Activated T-helper 1 cell treated with anti-CD3 and anti-CD28 coated beads, Interleukin-12 subunit alpha, Interleukin-12 subunit beta, Interleukin-2, Interleukin-4 antibody, amounts not matched to agents 30 ng/mL and 10 ng/mL and 1 ng/mL, durations not matched to agents 14 hours and 24 hours and 36 hours (primary cell): ENCODE data around the gene CHCHD5. TPM values are rescaled to one million over a fixed set of nuclear protein-coding genes. Genes with fewer than 3 reads are reported as not detected.
"Not testable (repeated sequence)": the region's sequence is repeated elsewhere in the genome, so short reads cannot be mapped to it uniquely, and the experiment has no call there.

Source experiments
- DNase-seq: peaks from one replicate; pipeline ENCODE4 v3.0.0; 2021; ENCODE audit warnings: low spot score
- H3K27ac Mint-ChIP-seq: one replicate; pipeline ENCODE4 v1.8.0; 2021; ENCODE audit warnings: mild to moderate bottlenecking, mixed read lengths
- H3K27me3 Mint-ChIP-seq: one replicate; pipeline ENCODE4 v1.8.0; 2022; ENCODE audit warnings: mild to moderate bottlenecking, moderate library complexity, mixed read lengths; ENCODE audit not compliant: insufficient read depth
- H3K36me3 Mint-ChIP-seq: one replicate; pipeline ENCODE4 v1.8.0; 2021; ENCODE audit warnings: low read depth, mixed read lengths
- H3K4me1 Mint-ChIP-seq: one replicate; pipeline ENCODE4 v1.8.0; 2021; ENCODE audit warnings: low read depth, mixed read lengths
- H3K4me3 Mint-ChIP-seq: one replicate; pipeline ENCODE4 v1.8.0; 2021; ENCODE audit warnings: mild to moderate bottlenecking, moderate library complexity, mixed read lengths
- H3K9me3 Mint-ChIP-seq: one replicate; pipeline ENCODE4 v1.8.0; 2021; ENCODE audit warnings: mixed read lengths
- intact Hi-C: fragments of 100-400 bp; cut with micrococcal nuclease; formaldehyde crosslinking; loops from one replicate; pipeline ENCODE4 v1.15.1; 2024
- total RNA-seq: library from RNA; stranded (reverse); gene quantifications from 2 replicates; pipeline ENCODE4 v1.2.3, GENCODE V29; 2022

The CHCHD5 gene
- total RNA-seq, 1 donor from 2014 or later: 31.3 TPM

GRCh38 chr2:112597537-112598322 is 13.3 kb downstream of the CHCHD5 start:
- peaks cover 6% of the 10 kb centered on the region for H3K36me3 Mint-ChIP-seq
- DNase-seq: no peak
- H3K4me3 Mint-ChIP-seq: no peak overlapping the region
- no peak overlapping the region for H3K27ac Mint-ChIP-seq
- no peaks in the 10 kb centered on the region for H3K27me3 Mint-ChIP-seq
- H3K9me3 Mint-ChIP-seq: no peaks in the 10 kb centered on the region
- intact Hi-C loops: no loop called here
- peaks cover 10% of the 10 kb centered on the region for H3K4me1 Mint-ChIP-seq

- Mint-ChIP-seq H3K9me3 (no peaks in the 10 kb centered on the region), H3K4me3 (no peak overlapping the region)
- intact Hi-C loops: loop anchor here (1.0 to 5.0 kb wide), 8 partner anchors 16 to 357 kb away; partner anchors contain the start of genes CHCHD5 and SLC20A1
Observed at GRCh38 chr2:112600634-112601033, 16.2 kb downstream of the CHCHD5 start.

GRCh38 chr2:112601754-112602153 is 17.3 kb downstream of the CHCHD5 start:
- no peak overlapping the region for H3K4me3 Mint-ChIP-seq
- intact Hi-C loops: loop anchor here (2.0 to 5.0 kb wide), 4 partner anchors 17 to 356 kb away; partner anchors contain the start of gene CHCHD5
- peaks cover 10% of the 10 kb centered on the region for H3K4me1 Mint-ChIP-seq
- no peaks in the 10 kb centered on the region for H3K27me3 Mint-ChIP-seq
- no peak for DNase-seq
- no peak overlapping the region for H3K27ac Mint-ChIP-seq
- no peaks in the 10 kb centered on the region for H3K9me3 Mint-ChIP-seq
- H3K36me3 Mint-ChIP-seq: no peaks in the 10 kb centered on the region

More at GRCh38 chr2:112600634-112601033, 16.2 kb downstream of the CHCHD5 start:
- Mint-ChIP-seq H3K27me3 (no peaks in the 10 kb centered on the region), H3K36me3 (no peaks in the 10 kb centered on the region), H3K4me1 (peaks cover 10% of the 10 kb centered on the region), H3K27ac (no peak overlapping the region)
- no peak for DNase-seq

GRCh38 chr2:112602917-112603316 is 18.5 kb downstream of the CHCHD5 start:
- H3K36me3 Mint-ChIP-seq: no peaks in the 10 kb centered on the region

GRCh38 chr2:112603731-112604130 is 19.3 kb downstream of the CHCHD5 start:
- Mint-ChIP-seq H3K4me3 (no peak overlapping the region), H3K27me3 (no peaks in the 10 kb centered on the region), H3K9me3 (no peaks in the 10 kb centered on the region), H3K36me3 (no peaks in the 10 kb centered on the region), H3K4me1 (peaks cover 10% of the 10 kb centered on the region), H3K27ac (no peak overlapping the region)
- DNase-seq: no peak
- intact Hi-C loops: loop anchor here (5.0 kb wide), 2 partner anchors 339 to 354 kb away; no protein-coding TSS in a partner anchor

More at GRCh38 chr2:112602917-112603316, 18.5 kb downstream of the CHCHD5 start:
- Mint-ChIP-seq H3K27ac (no peak overlapping the region), H3K4me1 (peaks cover 10% of the 10 kb centered on the region), H3K9me3 (no peaks in the 10 kb centered on the region), H3K27me3 (no peaks in the 10 kb centered on the region), H3K4me3 (no peak overlapping the region)
- intact Hi-C loops: loop anchor here (5.0 kb wide), 2 partner anchors 339 to 354 kb away; no protein-coding TSS in a partner anchor
- DNase-seq: no peak

- intact Hi-C loops: loop anchor here (5.0 kb wide), 2 partner anchors 337 to 352 kb away; no protein-coding TSS in a partner anchor
Observed at GRCh38 chr2:112604952-112605351, 20.5 kb downstream of the CHCHD5 start.

GRCh38 chr2:112605926-112606325 is 21.5 kb downstream of the CHCHD5 start:
- intact Hi-C loops: no loop called here
- Mint-ChIP-seq H3K36me3 (no peaks in the 10 kb centered on the region), H3K27ac (no peak overlapping the region), H3K27me3 (peaks cover 9% of the 10 kb centered on the region), H3K4me1 (no peaks in the 10 kb centered on the region), H3K4me3 (no peak overlapping the region), H3K9me3 (peaks cover 8% of the 10 kb centered on the region)
- no peak for DNase-seq

More at GRCh38 chr2:112604952-112605351, 20.5 kb downstream of the CHCHD5 start:
- peaks cover 6% of the 10 kb centered on the region for H3K9me3 Mint-ChIP-seq
- DNase-seq: no peak
- H3K36me3 Mint-ChIP-seq: no peaks in the 10 kb centered on the region
- H3K27ac Mint-ChIP-seq: no peak overlapping the region
- no peak overlapping the region for H3K4me3 Mint-ChIP-seq
- peaks cover 3% of the 10 kb centered on the region for H3K27me3 Mint-ChIP-seq
- peaks cover 7% of the 10 kb centered on the region for H3K4me1 Mint-ChIP-seq

- Mint-ChIP-seq H3K4me1 (no peaks in the 10 kb centered on the region), H3K9me3 (peaks cover 8% of the 10 kb centered on the region), H3K36me3 (no peaks in the 10 kb centered on the region), H3K4me3 (no peak overlapping the region), H3K27ac (no peak overlapping the region), H3K27me3 (peaks cover 15% of the 10 kb centered on the region)
- DNase-seq: no peak
- intact Hi-C loops: no loop called here
Observed at GRCh38 chr2:112606547-112606946, 22.1 kb downstream of the CHCHD5 start.

GRCh38 chr2:112607680-112608438 is 23.4 kb downstream of the CHCHD5 start:
- intact Hi-C loops: no loop called here
- Mint-ChIP-seq H3K9me3 (peaks cover 8% of the 10 kb centered on the region), H3K4me1 (no peaks in the 10 kb centered on the region), H3K27me3 (peaks cover 26% of the 10 kb centered on the region), H3K4me3 (no peak overlapping the region), H3K36me3 (no peaks in the 10 kb centered on the region), H3K27ac (no peak overlapping the region)
- no peak for DNase-seq

- intact Hi-C loops, H3K4me3 Mint-ChIP-seq, H3K27ac Mint-ChIP-seq, DNase-seq, H3K9me3 Mint-ChIP-seq, H3K4me1 Mint-ChIP-seq, H3K36me3 Mint-ChIP-seq: not testable (repeated sequence)
- peaks cover 37% of the 10 kb centered on the region for H3K27me3 Mint-ChIP-seq
Observed at GRCh38 chr2:112609320-112609719, 24.9 kb downstream of the CHCHD5 start.

- intact Hi-C loops: not testable (repeated sequence)
Observed at GRCh38 chr2:112612283-112612682, 27.9 kb downstream of the CHCHD5 start.

GRCh38 chr2:112614201-112614840 is 29.9 kb downstream of the CHCHD5 start:
- peaks cover 8% of the 10 kb centered on the region for H3K9me3 Mint-ChIP-seq
- intact Hi-C loops: no loop called here
- H3K27ac Mint-ChIP-seq: no peak overlapping the region
- H3K36me3 Mint-ChIP-seq: peaks cover 5% of the 10 kb centered on the region
- no peaks in the 10 kb centered on the region for H3K4me1 Mint-ChIP-seq
- no peak overlapping the region for H3K4me3 Mint-ChIP-seq
- no peak for DNase-seq
- H3K27me3 Mint-ChIP-seq: peaks cover 37% of the 10 kb centered on the region

More at GRCh38 chr2:112612283-112612682, 27.9 kb downstream of the CHCHD5 start:
- not testable (repeated sequence) for H3K4me1 Mint-ChIP-seq, H3K4me3 Mint-ChIP-seq, H3K27ac Mint-ChIP-seq, H3K36me3 Mint-ChIP-seq, H3K9me3 Mint-ChIP-seq, DNase-seq
- H3K27me3 Mint-ChIP-seq: peaks cover 37% of the 10 kb centered on the region
